Immature natural killer cell (primary cell): ENCODE results near the gene MAPKBP1. TPM values are rescaled to one million over a fixed set of nuclear protein-coding genes. Genes with fewer than 3 reads are reported as not detected.

Source experiments
- DNase-seq, 3 donors: peaks; one replicate each; pipeline ENCODE4 v3.0.0; 2022; ENCODE audit warnings: mixed read lengths in 1 of 3
- H3K27ac Mint-ChIP-seq, 6 donors: one replicate each; pipeline ENCODE4 v1.8.0; 2020; ENCODE audit warnings: mixed read lengths in 6 of 6, mild to moderate bottlenecking in 5 of 6, inconsistent platforms in 4 of 6, moderate library complexity in 3 of 6
- H3K27me3 Mint-ChIP-seq, 3 donors: one replicate each; pipeline ENCODE4 v1.8.0; 2020 to 2021; ENCODE audit warnings: low read depth in 3 of 3, mild to moderate bottlenecking in 3 of 3, mixed read lengths in 3 of 3, moderate library complexity in 3 of 3, inconsistent platforms in 1 of 3
- H3K36me3 Mint-ChIP-seq, 3 donors: one replicate each; pipeline ENCODE4 v1.8.0; 2020; ENCODE audit warnings: mixed read lengths in 3 of 3, inconsistent platforms in 2 of 3, mild to moderate bottlenecking in 2 of 3
- H3K4me1 Mint-ChIP-seq, 2 donors: one replicate each; pipeline ENCODE4 v1.8.0; 2020; ENCODE audit warnings: inconsistent platforms in 2 of 2, mild to moderate bottlenecking in 2 of 2, mixed read lengths in 2 of 2, moderate library complexity in 1 of 2
- H3K4me3 Mint-ChIP-seq, 5 donors: one replicate each; pipeline ENCODE4 v1.8.0; 2020; ENCODE audit warnings: mild to moderate bottlenecking in 5 of 5, mixed read lengths in 5 of 5, inconsistent platforms in 3 of 5, moderate library complexity in 3 of 5
- H3K9me3 Mint-ChIP-seq, 6 donors: one replicate each; pipeline ENCODE4 v1.8.0; 2020; ENCODE audit warnings: mild to moderate bottlenecking in 6 of 6, mixed read lengths in 6 of 6, inconsistent platforms in 4 of 6, moderate library complexity in 3 of 6
- polyA plus RNA-seq, 3 donors: library from polyadenylated mRNA; unstranded; fragments of 300-500 nt; fragmentation: Illumina TruSeq; gene quantifications; one replicate each; pipeline ENCODE4 v1.2.3, GENCODE V29; 2021

The MAPKBP1 gene
- polyA plus RNA-seq, 3 donors from 2014 or later = 1.8 to 7.2 (median 3.6) TPM

DNA sequence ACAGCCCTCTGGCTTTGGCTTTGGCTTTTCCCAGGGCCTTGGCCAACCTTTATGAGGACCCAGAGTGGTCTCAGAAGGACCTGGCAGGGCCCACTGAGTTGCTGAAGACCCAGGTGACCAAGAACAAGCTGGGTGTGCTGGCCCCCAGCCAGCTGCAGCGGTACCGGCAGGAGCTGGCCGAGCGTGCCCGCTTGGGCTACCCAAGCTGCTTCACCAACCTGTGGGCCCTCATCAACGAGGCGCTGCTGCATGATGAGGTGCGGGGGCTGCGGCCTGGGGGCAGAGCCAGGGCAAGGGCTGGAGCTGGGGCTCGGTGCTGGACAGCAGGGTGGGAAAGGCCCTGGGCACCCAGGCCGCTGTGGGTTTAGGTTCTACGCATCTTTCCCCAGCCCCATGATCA, 70.5 kb downstream of the MAPKBP1 start:
- no peaks in the 10 kb centered on the region for H3K9me3 Mint-ChIP-seq
- H3K27ac Mint-ChIP-seq = no peak overlapping the region
- peaks cover 0 to 13% (median 5%) of the 10 kb centered on the region in 3 donors for H3K36me3 Mint-ChIP-seq
- no peak for DNase-seq
- H3K4me1 Mint-ChIP-seq = peaks cover 0 to 6% of the 10 kb centered on the region in 2 donors
- no peak overlapping the region for H3K4me3 Mint-ChIP-seq
- no peaks in the 10 kb centered on the region for H3K27me3 Mint-ChIP-seq

DNA sequence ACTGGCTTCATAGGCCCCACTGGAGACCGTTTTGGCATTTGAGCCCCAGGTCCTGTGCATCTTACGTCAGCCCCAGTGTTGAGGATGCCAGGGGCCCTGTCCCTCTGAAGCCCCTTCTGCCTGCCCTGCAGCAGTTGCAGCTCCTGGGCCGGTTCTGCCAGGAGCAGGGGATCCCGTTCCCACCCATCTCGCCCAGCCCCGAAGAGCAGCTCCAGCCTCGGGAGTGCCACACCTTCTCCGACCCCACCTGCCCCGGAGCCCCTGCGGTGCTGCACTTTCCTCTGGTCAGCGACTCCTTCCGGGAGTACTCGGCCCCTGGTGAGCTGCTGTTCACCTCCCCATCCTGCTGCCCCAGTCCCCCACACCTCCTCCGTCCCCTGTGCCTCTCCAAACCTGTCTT, 72.9 kb downstream of the MAPKBP1 start:
- Mint-ChIP-seq H3K36me3 (peaks cover 0 to 13% (median 5%) of the 10 kb centered on the region in 3 donors), H3K4me1 (no peaks in the 10 kb centered on the region), H3K9me3 (no peaks in the 10 kb centered on the region), H3K27ac (no peak overlapping the region), H3K27me3 (no peaks in the 10 kb centered on the region), H3K4me3 (no peak overlapping the region)
- no peak for DNase-seq

- no peaks in the 10 kb centered on the region for H3K27me3 Mint-ChIP-seq
- H3K9me3 Mint-ChIP-seq = no peaks in the 10 kb centered on the region
- H3K4me3 Mint-ChIP-seq = no peak overlapping the region
- no peak overlapping the region for H3K27ac Mint-ChIP-seq
- H3K4me1 Mint-ChIP-seq = no peaks in the 10 kb centered on the region
- peaks cover 0 to 13% (median 5%) of the 10 kb centered on the region in 3 donors for H3K36me3 Mint-ChIP-seq
- DNase-seq = no peak
Measured at GRCh38 chr15:41847981-41848380, 73.7 kb downstream of the MAPKBP1 start.

DNA sequence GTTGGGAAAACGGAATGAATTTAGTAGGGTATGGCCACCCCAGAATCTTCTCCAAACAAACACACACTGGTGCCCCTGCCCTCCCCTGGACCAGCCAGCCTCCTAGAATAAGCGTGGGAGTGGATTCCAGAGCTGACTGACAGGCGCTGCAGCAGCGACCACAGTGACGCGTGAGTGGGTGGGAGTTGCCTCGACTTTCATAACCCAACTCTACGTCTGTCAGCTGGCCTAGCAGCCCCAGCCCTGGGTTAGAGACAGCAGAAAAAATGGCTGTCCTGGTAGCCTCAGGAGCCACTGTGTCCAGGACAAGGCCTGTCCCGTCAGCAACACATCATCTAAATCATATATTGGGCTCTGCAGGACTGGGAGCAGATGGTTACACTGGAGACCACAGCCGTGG, 74.3 kb downstream of the MAPKBP1 start:
- H3K4me1 Mint-ChIP-seq = no peaks in the 10 kb centered on the region
- DNase-seq = no peak
- H3K27ac Mint-ChIP-seq = no peak overlapping the region
- H3K9me3 Mint-ChIP-seq = no peaks in the 10 kb centered on the region
- H3K36me3 Mint-ChIP-seq = peaks cover 0 to 10% (median 5%) of the 10 kb centered on the region in 3 donors
- H3K4me3 Mint-ChIP-seq = no peak overlapping the region
- H3K27me3 Mint-ChIP-seq = no peaks in the 10 kb centered on the region

- peak overlapping the region in 1 of 6 donors; percentile 45 for H3K27ac Mint-ChIP-seq
- no peaks in the 10 kb centered on the region for H3K4me1 Mint-ChIP-seq
- H3K9me3 Mint-ChIP-seq = no peaks in the 10 kb centered on the region
- no peak overlapping the region for H3K4me3 Mint-ChIP-seq
- peaks cover 0 to 10% (median 5%) of the 10 kb centered on the region in 3 donors for H3K36me3 Mint-ChIP-seq
- DNase-seq = no peak
- no peaks in the 10 kb centered on the region for H3K27me3 Mint-ChIP-seq
Measured at GRCh38 chr15:41849204-41849603, 74.9 kb downstream of the MAPKBP1 start.

- H3K4me1 Mint-ChIP-seq = no peaks in the 10 kb centered on the region
- no peak overlapping the region for H3K4me3 Mint-ChIP-seq
- H3K27me3 Mint-ChIP-seq = no peaks in the 10 kb centered on the region
- peaks cover 0 to 10% (median 5%) of the 10 kb centered on the region in 3 donors for H3K36me3 Mint-ChIP-seq
- H3K9me3 Mint-ChIP-seq = no peaks in the 10 kb centered on the region
- H3K27ac Mint-ChIP-seq = no peak overlapping the region
- no peak for DNase-seq
Measured at GRCh38 chr15:41849861-41850260, 75.6 kb downstream of the MAPKBP1 start.

- DNase-seq = no peak
- peaks cover 0 to 3% (median 0%) of the 10 kb centered on the region in 3 donors for H3K27me3 Mint-ChIP-seq
- H3K9me3 Mint-ChIP-seq = no peaks in the 10 kb centered on the region
- peaks cover 0 to 9% (median 5%) of the 10 kb centered on the region in 3 donors for H3K36me3 Mint-ChIP-seq
- H3K27ac Mint-ChIP-seq = no peak overlapping the region
- no peak overlapping the region for H3K4me3 Mint-ChIP-seq
- H3K4me1 Mint-ChIP-seq = no peaks in the 10 kb centered on the region
Measured at GRCh38 chr15:41850482-41851166, 76.3 kb downstream of the MAPKBP1 start.

DNA sequence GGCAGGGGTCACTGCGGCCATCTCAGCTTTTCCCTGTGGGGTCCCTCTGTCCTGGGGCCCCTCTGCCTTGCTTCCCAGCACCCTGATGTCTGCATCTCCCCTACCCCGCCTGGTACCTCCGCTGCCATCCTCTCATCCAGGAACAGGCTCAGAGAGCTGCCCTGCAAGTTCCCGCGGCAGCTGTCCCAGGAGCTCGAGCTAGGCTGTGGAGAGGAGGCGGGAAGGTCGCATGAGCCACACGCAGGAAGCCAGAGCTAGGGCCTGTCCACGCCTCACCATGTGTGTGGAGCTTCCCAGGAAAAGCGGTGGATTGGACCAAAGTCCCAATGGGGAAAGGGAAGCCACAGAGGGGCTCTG, 76.9 kb downstream of the MAPKBP1 start:
- DNase-seq = no peak
- Mint-ChIP-seq H3K4me3 (no peak overlapping the region), H3K9me3 (no peaks in the 10 kb centered on the region), H3K27ac (no peak overlapping the region), H3K4me1 (no peaks in the 10 kb centered on the region), H3K27me3 (peaks cover 0 to 4% (median 0%) of the 10 kb centered on the region in 3 donors), H3K36me3 (peaks cover 0 to 7% (median 5%) of the 10 kb centered on the region in 3 donors)

DNA sequence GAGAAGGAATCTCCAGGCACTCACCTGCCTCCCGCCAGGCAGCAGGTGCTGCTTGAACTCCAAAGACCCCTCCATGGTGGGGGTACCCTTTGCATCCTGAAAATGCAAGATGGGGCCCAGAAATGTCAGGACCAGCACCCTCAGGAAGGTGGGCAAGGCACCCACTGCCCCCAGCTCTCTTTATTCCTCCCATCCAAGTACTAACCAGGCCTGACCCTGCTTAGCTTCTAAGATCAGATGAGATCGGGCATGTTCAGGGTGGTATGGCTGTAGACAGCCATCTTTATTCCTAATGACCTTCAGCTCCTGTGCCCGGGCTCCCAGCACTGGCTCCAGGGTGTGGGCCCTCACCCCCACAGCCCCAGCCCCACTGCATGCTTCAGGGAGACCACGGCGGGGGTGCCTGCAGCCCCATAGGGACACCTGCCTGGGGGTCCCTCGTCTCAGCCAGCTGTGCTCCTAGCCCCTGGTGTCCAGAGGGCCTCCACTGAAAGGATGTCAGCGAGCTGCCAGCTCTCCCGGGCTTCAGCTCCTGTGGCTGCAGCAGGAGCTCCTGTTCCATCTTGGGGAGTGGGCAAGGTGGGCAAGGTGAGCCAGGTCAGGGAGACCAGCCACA, 77.6 kb downstream of the MAPKBP1 start:
- DNase-seq = no peak
- H3K27ac Mint-ChIP-seq = peak overlapping the region in 1 of 6 donors; percentile 26
- H3K27me3 Mint-ChIP-seq = peaks cover 0 to 4% (median 0%) of the 10 kb centered on the region in 3 donors
- H3K9me3 Mint-ChIP-seq = no peaks in the 10 kb centered on the region
- H3K4me1 Mint-ChIP-seq = no peaks in the 10 kb centered on the region
- H3K4me3 Mint-ChIP-seq = no peak overlapping the region
- H3K36me3 Mint-ChIP-seq = peaks cover 0 to 7% (median 5%) of the 10 kb centered on the region in 3 donors

GRCh38 chr15:41852736-41853590, 78.7 kb downstream of the MAPKBP1 start:
- Mint-ChIP-seq H3K27ac (no peak overlapping the region), H3K4me3 (no peak overlapping the region), H3K4me1 (no peaks in the 10 kb centered on the region), H3K9me3 (no peaks in the 10 kb centered on the region), H3K27me3 (peaks cover 0 to 6% (median 0%) of the 10 kb centered on the region in 3 donors), H3K36me3 (peaks cover 0 to 6% (median 5%) of the 10 kb centered on the region in 3 donors)
- DNase-seq = no peak

DNA sequence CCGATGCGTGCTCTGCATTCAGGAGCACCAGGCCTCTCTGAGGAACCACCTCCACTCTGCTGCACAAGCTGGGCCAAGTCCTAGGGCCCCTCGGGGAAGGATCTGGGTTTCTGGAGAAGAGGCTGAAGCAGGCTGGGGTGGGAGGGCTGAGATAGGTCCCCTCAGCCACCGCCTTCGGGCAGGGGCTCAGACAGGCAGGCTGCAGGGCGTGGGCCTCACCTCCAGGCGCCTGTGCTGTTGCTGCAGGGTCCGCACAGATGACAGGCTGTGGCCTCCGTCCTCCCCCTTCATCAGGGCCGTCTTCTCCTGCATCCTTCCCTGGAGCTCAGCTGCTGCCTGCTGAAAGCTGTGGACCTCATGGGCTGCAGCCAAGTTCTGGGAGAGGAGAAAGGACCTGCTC, 79.5 kb downstream of the MAPKBP1 start:
- Mint-ChIP-seq H3K4me1 (no peaks in the 10 kb centered on the region), H3K27me3 (peaks cover 0 to 9% (median 0%) of the 10 kb centered on the region in 3 donors), H3K36me3 (no peaks in the 10 kb centered on the region), H3K9me3 (no peaks in the 10 kb centered on the region), H3K4me3 (no peak overlapping the region), H3K27ac (no peak overlapping the region)
- DNase-seq = no peak

- Mint-ChIP-seq H3K36me3 (no peaks in the 10 kb centered on the region), H3K27me3 (peaks cover 0 to 9% (median 0%) of the 10 kb centered on the region in 3 donors), H3K4me3 (no peak overlapping the region), H3K4me1 (no peaks in the 10 kb centered on the region), H3K27ac (no peak overlapping the region), H3K9me3 (no peaks in the 10 kb centered on the region)
- no peak for DNase-seq
Measured at GRCh38 chr15:41854443-41854842, 80.2 kb downstream of the MAPKBP1 start.

DNA sequence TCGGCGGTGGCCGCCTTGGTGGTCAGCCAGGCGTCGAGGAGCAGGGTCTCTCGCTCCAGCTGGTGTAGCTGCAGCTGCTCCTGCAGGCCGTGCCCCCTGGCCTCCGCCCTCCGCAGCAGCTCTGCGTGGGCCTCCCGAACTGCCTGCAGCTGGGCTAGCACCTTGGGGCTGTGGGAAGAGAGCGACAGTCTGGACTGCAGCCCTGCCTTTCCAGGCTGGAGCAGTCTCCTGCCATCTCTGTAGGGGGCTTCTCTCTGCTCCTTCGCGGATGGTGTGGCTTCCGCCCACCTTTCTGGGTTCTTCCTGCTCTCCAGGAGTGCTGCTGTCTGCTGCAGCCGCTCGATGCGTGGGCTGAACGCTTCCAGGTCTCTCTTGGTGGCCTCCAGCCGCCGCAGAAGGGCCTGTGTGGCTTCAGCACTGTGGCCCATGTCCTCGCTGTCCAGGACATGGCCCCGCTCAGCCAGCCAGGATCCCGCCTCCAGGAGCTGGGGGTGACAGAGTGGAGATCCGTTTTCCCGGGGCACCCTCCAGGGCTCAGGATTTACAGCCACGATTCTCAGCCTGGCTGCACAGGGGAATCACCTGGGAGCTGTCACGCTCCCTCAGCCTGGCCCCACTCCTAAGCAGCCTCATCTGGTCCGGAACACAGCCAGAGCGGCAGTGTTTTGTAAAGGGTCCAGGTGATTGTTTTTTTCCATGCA, 81.1 kb downstream of the MAPKBP1 start:
- H3K9me3 Mint-ChIP-seq = no peaks in the 10 kb centered on the region
- H3K36me3 Mint-ChIP-seq = no peaks in the 10 kb centered on the region
- H3K4me1 Mint-ChIP-seq = peaks cover 0 to 4% of the 10 kb centered on the region in 2 donors
- H3K27me3 Mint-ChIP-seq = peaks cover 0 to 9% (median 0%) of the 10 kb centered on the region in 3 donors
- H3K4me3 Mint-ChIP-seq = no peak overlapping the region
- no peak overlapping the region for H3K27ac Mint-ChIP-seq
- DNase-seq = no peak
